AG20443 (cell line): ENCODE results near the gene HAUS7.
"Not testable (repeated sequence)": the region's sequence is repeated elsewhere in the genome, so short reads cannot be mapped to it uniquely, and the experiment has no call there.

Experiments
- DNase-seq: peaks from one replicate; pipeline ENCODE4 v3.0.0; 2012; ENCODE audit warnings: low spot score, mixed read lengths

HAUS7 gene

GRCh38 chrX:153408221-153408721 lies 62.1 kb downstream of the HAUS7 start:
- DNase-seq = no peak

- no peak for DNase-seq
Observed at GRCh38 chrX:153407736-153408135, 62.6 kb downstream of the HAUS7 start.

GRCh38 chrX:153406903-153407302 lies 63.5 kb downstream of the HAUS7 start:
- DNase-seq = no peak

- no peak for DNase-seq
Observed at GRCh38 chrX:153406011-153406410, 64.4 kb downstream of the HAUS7 start.

GRCh38 chrX:153405426-153405825 lies 65.0 kb downstream of the HAUS7 start:
- no peak for DNase-seq

GRCh38 chrX:153404333-153404732 lies 66.0 kb downstream of the HAUS7 start:
- not testable (repeated sequence) for DNase-seq

GRCh38 chrX:153401133-153401764 lies 69.1 kb downstream of the HAUS7 start, which contains the start of gene PNMA6E:
Gene PNMA6E (minus strand): TSS chrX:153401350. CDS start chrX:153398849, 2,501 bp downstream.
- no peak for DNase-seq

- DNase-seq = peak; percentile 49
Observed at GRCh38 chrX:153400146-153401132, 69.9 kb downstream of the HAUS7 start.

GRCh38 chrX:153398275-153398960 lies 72.0 kb downstream of the HAUS7 start:
- DNase-seq = no peak
